ENCODE measurements around the gene LGI4.

DNA sequence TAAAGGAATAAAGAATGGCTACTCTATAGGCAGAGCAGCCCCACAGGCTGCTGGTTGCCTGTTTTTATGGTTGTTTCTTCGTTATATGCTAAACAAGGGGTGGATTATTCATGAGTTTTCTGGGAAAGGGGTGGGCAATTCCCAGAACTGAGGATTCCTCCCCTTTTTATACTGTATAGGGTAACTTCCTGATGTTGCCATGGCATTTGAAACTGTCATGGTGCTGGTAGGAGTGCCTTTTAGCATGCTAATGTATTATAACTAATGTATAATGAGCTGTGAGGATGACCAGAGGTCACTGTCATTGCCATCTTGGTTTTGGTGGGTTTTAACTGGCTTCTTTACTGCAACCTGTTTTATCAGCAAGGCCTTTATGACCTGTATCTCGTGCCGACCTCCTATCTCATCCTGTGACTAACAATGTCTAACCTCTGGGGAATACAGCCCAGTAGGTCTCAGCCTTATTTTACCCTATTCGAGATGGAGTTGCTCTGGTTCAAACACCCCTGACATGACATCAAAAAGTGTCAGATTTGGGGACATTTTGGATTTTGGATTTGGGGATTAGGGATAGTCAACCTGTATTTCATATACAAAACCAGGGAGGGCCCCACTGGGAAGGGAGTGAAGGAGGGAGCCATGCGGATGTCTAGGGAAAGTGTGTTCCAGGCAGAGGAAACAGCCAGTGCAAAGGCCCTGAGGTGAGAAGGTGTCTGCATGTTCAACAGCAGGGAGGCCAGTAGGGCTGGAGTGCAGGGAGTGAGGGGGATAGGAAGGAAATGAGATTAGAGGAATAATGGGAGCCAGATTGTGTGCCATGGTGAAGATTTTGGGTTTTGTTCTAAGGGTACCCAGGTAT, 30.6 kb upstream of the LGI4 start:
- TF ChIP-seq, protein P1, sequence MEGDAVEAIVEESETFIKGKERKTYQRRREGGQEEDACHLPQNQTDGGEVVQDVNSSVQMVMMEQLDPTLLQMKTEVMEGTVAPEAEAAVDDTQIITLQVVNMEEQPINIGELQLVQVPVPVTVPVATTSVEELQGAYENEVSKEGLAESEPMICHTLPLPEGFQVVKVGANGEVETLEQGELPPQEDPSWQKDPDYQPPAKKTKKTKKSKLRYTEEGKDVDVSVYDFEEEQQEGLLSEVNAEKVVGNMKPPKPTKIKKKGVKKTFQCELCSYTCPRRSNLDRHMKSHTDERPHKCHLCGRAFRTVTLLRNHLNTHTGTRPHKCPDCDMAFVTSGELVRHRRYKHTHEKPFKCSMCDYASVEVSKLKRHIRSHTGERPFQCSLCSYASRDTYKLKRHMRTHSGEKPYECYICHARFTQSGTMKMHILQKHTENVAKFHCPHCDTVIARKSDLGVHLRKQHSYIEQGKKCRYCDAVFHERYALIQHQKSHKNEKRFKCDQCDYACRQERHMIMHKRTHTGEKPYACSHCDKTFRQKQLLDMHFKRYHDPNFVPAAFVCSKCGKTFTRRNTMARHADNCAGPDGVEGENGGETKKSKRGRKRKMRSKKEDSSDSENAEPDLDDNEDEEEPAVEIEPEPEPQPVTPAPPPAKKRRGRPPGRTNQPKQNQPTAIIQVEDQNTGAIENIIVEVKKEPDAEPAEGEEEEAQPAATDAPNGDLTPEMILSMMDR (IDR thresholded peaks at IDR 0.05), result no peak
- no peak for TF ChIP-seq EP300 (IDR thresholded peaks at IDR 0.05)
